Measurements from ENCODE around the gene DIDO1. TPM values are rescaled to one million over a fixed set of nuclear protein-coding genes. Genes with fewer than 3 reads are reported as not detected.

Gene DIDO1
- total RNA-seq, 4 donors from 2014 or later: 67.7 to 92.9 (median 72.2) TPM

- Histone ChIP-seq H3K9me3 (no peaks in the 10 kb centered on the region), H3K4me1 (peaks cover 8 to 18% of the 10 kb centered on the region in 2 donors), H3K36me3 (no peaks in the 10 kb centered on the region), H3K4me3 (replicated peaks in 1 of 3) (no peak overlapping the region), H3K27ac (no peak overlapping the region), H3K27me3 (no peaks in the 10 kb centered on the region)
- no peak for DNase-seq
- WGBS, 2 donors: 67 to 70% methylated on average over 18 of the region's 18 CpGs
- intact Hi-C loops (cut with DNase I): no loop called here
- TF ChIP-seq CTCF (IDR thresholded peaks at IDR 0.05) (no peak), POLR2A (IDR thresholded peaks at IDR 0.05) (no peak)
Observed at GRCh38 chr20:62872184-62872847, 54.0 kb downstream of the DIDO1 start.

GRCh38 chr20:62864207-62864606, 62.1 kb downstream of the DIDO1 start:
- intact Hi-C loops (cut with DNase I): no loop called here
- no peak for DNase-seq

GRCh38 chr20:62861726-62862336, 64.5 kb downstream of the DIDO1 start, which contains the start of gene TCFL5:
Gene TCFL5, minus strand, starts transcription at chr20:62861822. Its CDS starts 152 bp downstream, at chr20:62861670.
- H3K27ac ChIP-seq: peak within 1 kb of the TSS in 2 of 3 donors; percentile 48 to 62
- 53 to 57% methylated on average over 1 to 11 of the region's 70 CpGs for WGBS, 2 donors

More at GRCh38 chr20:62864207-62864606, 62.1 kb downstream of the DIDO1 start:
- WGBS, 2 donors: 92 to 93% methylated on average over 7 of the region's 7 CpGs
- H3K9me3 ChIP-seq: no peaks in the 10 kb centered on the region
- H3K4me1 ChIP-seq: peaks cover 17 to 21% of the 10 kb centered on the region in 2 donors
- H3K36me3 ChIP-seq: no peaks in the 10 kb centered on the region
- no peaks in the 10 kb centered on the region for H3K27me3 ChIP-seq
- H3K4me3 ChIP-seq (replicated peaks in 1 of 3): no peak overlapping the region
- no peak for TF ChIP-seq CTCF (IDR thresholded peaks at IDR 0.05)
- no peak for TF ChIP-seq POLR2A (IDR thresholded peaks at IDR 0.05)
- H3K27ac ChIP-seq: no peak overlapping the region

GRCh38 chr20:62860924-62861691, 65.2 kb downstream of the DIDO1 start:
- H3K27me3 ChIP-seq: no peaks in the 10 kb centered on the region
- intact Hi-C loops (cut with DNase I): loop anchor here (2.0 kb wide), 1 partner anchor 54 kb away; no protein-coding TSS in a partner anchor
- TF ChIP-seq POLR2A (IDR thresholded peaks at IDR 0.05) (no peak), CTCF (IDR thresholded peaks at IDR 0.05) (no peak)
- H3K36me3 ChIP-seq: peaks cover 8 to 10% of the 10 kb centered on the region in 2 donors
- H3K4me3 ChIP-seq (replicated peaks in 1 of 3): peak overlapping the region in 1 of 3 donors; percentile 38
- H3K9me3 ChIP-seq: no peaks in the 10 kb centered on the region
- H3K4me1 ChIP-seq: peaks cover 17 to 26% of the 10 kb centered on the region in 2 donors
- WGBS, 2 donors: no CpG with 5 or more reads among the region's 129 CpGs
- peak; percentile 17 to 33 for DNase-seq
- no peak overlapping the region for H3K27ac ChIP-seq

More at GRCh38 chr20:62861726-62862336, 64.5 kb downstream of the DIDO1 start, which contains the start of gene TCFL5:
- intact Hi-C loops (cut with DNase I): loop anchor here (2.0 kb wide), 1 partner anchor 55 kb away; no protein-coding TSS in a partner anchor
- H3K36me3 ChIP-seq: peaks cover 5 to 7% of the 10 kb centered on the region in 2 donors
- peaks cover 17 to 26% of the 10 kb centered on the region in 2 donors for H3K4me1 ChIP-seq
- TF ChIP-seq POLR2A (IDR thresholded peaks at IDR 0.05) (no peak), CTCF (IDR thresholded peaks at IDR 0.05) (no peak)
- no peaks in the 10 kb centered on the region for H3K9me3 ChIP-seq
- peak; percentile 79 to 80 for DNase-seq
- H3K27me3 ChIP-seq: no peaks in the 10 kb centered on the region
- peak within 1 kb of the TSS in 1 of 3 donors; percentile 38 for H3K4me3 ChIP-seq (replicated peaks in 1 of 3)
